B cell (primary cell): Measurements from ENCODE around the gene TRIM61. TPM values are rescaled to one million over a fixed set of nuclear protein-coding genes. Genes with fewer than 3 reads are reported as not detected.

ENCODE experiments used
- ATAC-seq: fragments of 200-7000 bp; cut with Tn5 transposase; one replicate; pipeline ENCODE4 v1.10.0; 2021; ENCODE audit warnings: low read depth, mild to moderate bottlenecking, moderate number of reproducible peaks, moderate library complexity
- CTCF ChIA-PET: fragments of 350-600 bp; sonication (Branson Sonifier 250); formaldehyde crosslinking; loops from one replicate; lab custom pipeline; 2021; ENCODE audit warnings: antibody characterized with exemption, inconsistent platforms; lab: Charles Lee
- POLR2A ChIA-PET: fragments of 350-600 bp; sonication (Branson Sonifier 250); formaldehyde crosslinking; loops from one replicate; lab custom pipeline; 2021; ENCODE audit warnings: antibody characterized with exemption; lab: Charles Lee
- DNase-seq: peaks from one replicate; pipeline ENCODE4 v3.0.0; 2013
- H2AFZ ChIP-seq: 2 replicates; pipeline ENCODE4 v1.6.1; 2012; ENCODE audit warnings: mild to moderate bottlenecking, low read depth, low read length; ENCODE audit not compliant: insufficient read depth, poor library complexity, severe bottlenecking
- H3K27ac ChIP-seq, 2 donors: 1 replicate in 1 of 2; 2 replicates in 1 of 2; pipeline ENCODE4 v1.5.1; 2012 to 2013; ENCODE audit warnings: low read length in 2 of 2, mild to moderate bottlenecking in 2 of 2, moderate library complexity in 1 of 2
- H3K27me3 ChIP-seq, 4 experiments: fragments of 200-600 bp in 1 of 4; sonication (generic) in 1 of 4; replicated peaks in 1 of 4; 1 replicate in 2 of 4; 2 replicates in 2 of 4; pipeline versions ENCODE4 v1.6.1 to v1.7.0; 2013 to 2016; ENCODE audit warnings: low read length in 3 of 4, mild to moderate bottlenecking in 2 of 4, mixed read lengths in 1 of 4, moderate library complexity in 1 of 4; ENCODE audit not compliant: insufficient read depth in 4 of 4, control insufficient read depth in 3 of 4; ENCODE audit errors: control extremely low read depth in 1 of 4
- H3K36me3 ChIP-seq, 2 experiments: replicated peaks in 1 of 2; 1 replicate in 1 of 2; 2 replicates in 1 of 2; pipeline versions ENCODE4 v1.6.1 to v1.7.1; 2013; ENCODE audit warnings: low read length in 1 of 2; ENCODE audit not compliant: insufficient read depth in 2 of 2, control insufficient read depth in 1 of 2; ENCODE audit errors: control extremely low read depth in 1 of 2, extremely low read depth in 1 of 2
- H3K4me1 ChIP-seq, 2 donors: fragments of 200-600 bp in 1 of 2; sonication (generic) in 1 of 2; 1 replicate in 1 of 2; 2 replicates in 1 of 2; pipeline versions ENCODE4 v1.5.1 to v1.6.1; 2013 to 2017; ENCODE audit warnings: low read length in 2 of 2; ENCODE audit not compliant: control insufficient read depth in 2 of 2, insufficient read depth in 2 of 2
- H3K4me2 ChIP-seq: replicated peaks from 2 replicates; pipeline ENCODE3; 2012; ENCODE audit warnings: mild to moderate bottlenecking, low read depth, low read length; ENCODE audit not compliant: poor library complexity, severe bottlenecking
- H3K4me3 ChIP-seq, 5 experiments: fragments of 200-600 bp in 1 of 5; sonication (generic) in 1 of 5; 1 replicate in 3 of 5; 2 replicates in 2 of 5; pipeline versions ENCODE4 v1.5.1 to v1.7.0; 2011 to 2016; ENCODE audit warnings: low read length in 4 of 5, mild to moderate bottlenecking in 4 of 5, low read depth in 2 of 5, control low read depth in 1 of 5, moderate library complexity in 1 of 5; ENCODE audit not compliant: insufficient read depth in 1 of 5; ENCODE audit errors: control extremely low read depth in 1 of 5, extremely low read depth in 1 of 5
- H3K79me2 ChIP-seq: fragments of 200-600 bp; sonication (generic); one replicate; pipeline ENCODE4 v1.6.0; 2016; ENCODE audit warnings: low read length; ENCODE audit not compliant: control insufficient read depth, insufficient read depth
- H3K9ac ChIP-seq: fragments of 200-600 bp; sonication (generic); 2 replicates; pipeline ENCODE4 v1.6.1; 2017; ENCODE audit warnings: mild to moderate bottlenecking, low read length, moderate library complexity
- H3K9me3 ChIP-seq, 3 donors: one replicate each; pipeline versions ENCODE4 v1.6.1 to v1.7.1; 2013; ENCODE audit warnings: low read length in 2 of 3; ENCODE audit not compliant: control insufficient read depth in 2 of 3, insufficient read depth in 1 of 3; ENCODE audit errors: control extremely low read depth in 1 of 3
- H4K20me1 ChIP-seq: 2 replicates; pipeline ENCODE4 v1.6.0; 2012; ENCODE audit warnings: mild to moderate bottlenecking, low read length; ENCODE audit not compliant: insufficient read depth, control insufficient read depth, poor library complexity, severe bottlenecking
- H3K27ac Mint-ChIP-seq: one replicate; pipeline ENCODE4 v1.8.0; 2021; ENCODE audit warnings: mixed read lengths
- H3K27me3 Mint-ChIP-seq: one replicate; pipeline ENCODE4 v1.8.0; 2021; ENCODE audit warnings: mixed read lengths
- H3K4me1 Mint-ChIP-seq: one replicate; pipeline ENCODE4 v1.8.0; 2021; ENCODE audit warnings: mixed read lengths
- H3K4me3 Mint-ChIP-seq: one replicate; pipeline ENCODE4 v1.8.0; 2021; ENCODE audit warnings: mixed read lengths
- H3K9me3 Mint-ChIP-seq: one replicate; pipeline ENCODE4 v1.8.0; 2022; ENCODE audit warnings: mixed read lengths; ENCODE audit not compliant: insufficient read depth
- CTCF ChIP-seq: fragments of 200-600 bp; IDR thresholded peaks from one replicate; pipeline ENCODE4 v1.8.0; 2022; ENCODE audit warnings: antibody characterized with exemption, mild to moderate bottlenecking
- EZH2 ChIP-seq: IDR thresholded peaks from 2 replicates; pipeline ENCODE4 v1.6.1; 2012; ENCODE audit warnings: borderline replicate concordance, low read depth, mild to moderate bottlenecking, moderate library complexity, low read length; ENCODE audit not compliant: insufficient read depth, poor library complexity, severe bottlenecking
- WGBS: methylation state at CpG from one replicate; pipeline ENCODE4 v1.1.5; 2013; ENCODE audit warnings: missing lambda C conversion rate; ENCODE audit not compliant: insufficient coverage; 5-methylcytosine and 5-hydroxymethylcytosine counted together
- intact Hi-C: fragments of 100-400 bp; cut with micrococcal nuclease; formaldehyde crosslinking; loops from one replicate; pipeline ENCODE4 v1.10.0; 2022
- polyA plus RNA-seq: library from polyadenylated mRNA; depleted of rRNA; stranded (reverse); fragments of >200 nt; gene quantifications from 2 replicates; pipeline ENCODE4 v1.2.3, GENCODE V29; 2012
- total RNA-seq, 2 donors: library from RNA; stranded (reverse); fragments of 120-200 nt in 1 of 2; gene quantifications; 1 replicate in 1 of 2; 2 replicates in 1 of 2; pipeline versions ENCODE4 v1.2.3 to v1.2.4, GENCODE V29; 2013 to 2022

TRIM61 gene
- total and polyA plus RNA-seq, 2 donors (not counting 1 experiment from before 2014, with no cell fraction given) = 0.16 to 2.2 TPM

- H3K4me3 Mint-ChIP-seq = no peak overlapping the region
- Histone ChIP-seq H3K9ac (no peak overlapping the region), H3K9me3 (no peaks in the 10 kb centered on the region), H3K4me3 (no peak overlapping the region), H3K36me3 (no peaks in the 10 kb centered on the region), H2AFZ (no peak overlapping the region), H3K79me2 (no peaks in the 10 kb centered on the region), H3K4me1 (no peaks in the 10 kb centered on the region), H3K27me3 (no peaks in the 10 kb centered on the region), H3K27ac (no peak overlapping the region), H3K4me2 (no peak overlapping the region), H4K20me1 (no peaks in the 10 kb centered on the region)
- H3K9me3 Mint-ChIP-seq = no peaks in the 10 kb centered on the region
- ATAC-seq = no peak
- H3K27ac Mint-ChIP-seq = no peak overlapping the region
- H3K4me1 Mint-ChIP-seq = no peaks in the 10 kb centered on the region
- ChIA-PET POLR2A (no interaction called here), CTCF (no interaction called here)
- 96% methylated on average over 3 of the region's 5 CpGs for WGBS
- no peak for TF ChIP-seq CTCF
- TF ChIP-seq EZH2 = no peak
- H3K27me3 Mint-ChIP-seq = peaks cover 16% of the 10 kb centered on the region
- intact Hi-C loops = no loop called here
- no peak for DNase-seq
Measured at GRCh38 chr4:165006886-165007285, 29.4 kb upstream of the TRIM61 start.

- 89% methylated on average over 9 of the region's 9 CpGs for WGBS
- ChIA-PET POLR2A (no interaction called here), CTCF (no interaction called here)
- intact Hi-C loops = no loop called here
- H3K4me3 Mint-ChIP-seq = no peak overlapping the region
- Histone ChIP-seq H2AFZ (no peak overlapping the region), H3K27me3 (no peaks in the 10 kb centered on the region), H3K9me3 (no peaks in the 10 kb centered on the region), H3K4me1 (no peaks in the 10 kb centered on the region), H3K9ac (no peak overlapping the region), H3K79me2 (no peaks in the 10 kb centered on the region), H3K4me2 (no peak overlapping the region), H3K4me3 (no peak overlapping the region), H4K20me1 (no peaks in the 10 kb centered on the region), H3K27ac (no peak overlapping the region), H3K36me3 (no peaks in the 10 kb centered on the region)
- H3K4me1 Mint-ChIP-seq = no peaks in the 10 kb centered on the region
- DNase-seq (no peak), ATAC-seq (no peak)
- H3K27me3 Mint-ChIP-seq = peaks cover 16% of the 10 kb centered on the region
- no peak overlapping the region for H3K27ac Mint-ChIP-seq
- H3K9me3 Mint-ChIP-seq = no peaks in the 10 kb centered on the region
- no peak for TF ChIP-seq EZH2
- TF ChIP-seq CTCF = no peak
Measured at GRCh38 chr4:165006456-165006855, 29.0 kb upstream of the TRIM61 start.
